DOHH2 (cell line): ENCODE data around the gene ZNF135.

Experiments used
- H3F3A ChIP-seq: fragments of 200-600 bp; sonication (generic), shearing (Covaris generic); 2 replicates; pipeline ENCODE4 v1.6.0; 2016; ENCODE audit warnings: antibody characterized with exemption, mild to moderate bottlenecking; ENCODE audit not compliant: control insufficient read depth, insufficient read depth
- H3K27ac ChIP-seq: fragments of 200-600 bp; sonication (generic); 2 replicates; pipeline ENCODE4 v1.5.1; 2014; ENCODE audit warnings: low read depth, mild to moderate bottlenecking, low read length, moderate library complexity
- H3K27me3 ChIP-seq: fragments of 200-600 bp; sonication (generic); 2 replicates; pipeline ENCODE4 v1.6.1; 2014; ENCODE audit warnings: mild to moderate bottlenecking, low read length, mixed read lengths; ENCODE audit not compliant: control insufficient read depth
- H3K36me3 ChIP-seq: fragments of 200-600 bp; sonication (generic); 2 replicates; pipeline ENCODE4 v1.6.1; 2014; ENCODE audit warnings: mild to moderate bottlenecking, low read length, moderate library complexity, mixed read lengths; ENCODE audit not compliant: control insufficient read depth
- H3K4me1 ChIP-seq: fragments of 200-600 bp; sonication (generic); 2 replicates; pipeline ENCODE4 v1.6.1; 2014; ENCODE audit warnings: mild to moderate bottlenecking, low read length, mixed read lengths; ENCODE audit not compliant: control insufficient read depth
- H3K4me2 ChIP-seq: fragments of 200-600 bp; sonication (generic); 2 replicates; pipeline ENCODE4 v1.6.0; 2014; ENCODE audit warnings: mild to moderate bottlenecking, low read length, moderate library complexity
- H3K4me3 ChIP-seq: fragments of 200-600 bp; sonication (generic); 2 replicates; pipeline ENCODE4 v1.5.1; 2014; ENCODE audit warnings: mild to moderate bottlenecking, low read length, mixed read lengths
- H3K79me2 ChIP-seq: fragments of 200-600 bp; sonication (generic); 2 replicates; pipeline ENCODE4 v1.6.1; 2014; ENCODE audit warnings: mild to moderate bottlenecking, low read length, mixed read lengths; ENCODE audit not compliant: control insufficient read depth
- H3K9me2 ChIP-seq: fragments of 200-600 bp; sonication (generic); replicated peaks from 2 replicates; pipeline ENCODE4 v1.6.1; 2014; ENCODE audit warnings: mild to moderate bottlenecking, low read length, mixed read lengths; ENCODE audit not compliant: control insufficient read depth
- H3K9me3 ChIP-seq: fragments of 200-600 bp; sonication (generic); 2 replicates; pipeline ENCODE4 v1.6.1; 2014; ENCODE audit warnings: antibody characterized with exemption, low read length, mixed read lengths; ENCODE audit not compliant: control insufficient read depth, insufficient read depth
- H4K20me1 ChIP-seq: fragments of 200-600 bp; sonication (generic); 2 replicates; pipeline ENCODE4 v1.6.0; 2014; ENCODE audit warnings: low read depth, mild to moderate bottlenecking, antibody characterized with exemption, low read length, moderate library complexity; ENCODE audit not compliant: control insufficient read depth, insufficient read depth
- EZH2phosphoT487 ChIP-seq: fragments of 200-600 bp; sonication (generic); IDR thresholded peaks from 2 replicates; pipeline ENCODE4 v1.6.1; 2017; ENCODE audit warnings: borderline replicate concordance, mild to moderate bottlenecking, antibody characterized with exemption, low read length, moderate library complexity, mixed read lengths
- TF ChIP-seq, protein P1 (sequence below): fragments of 200-600 bp; sonication (generic); IDR thresholded peaks from one replicate; pipeline ENCODE4 v1.5.1; 2014; ENCODE audit warnings: antibody characterized with exemption, mild to moderate bottlenecking, low read depth, low read length; ENCODE audit not compliant: poor library complexity, severe bottlenecking

Gene ZNF135

DNA sequence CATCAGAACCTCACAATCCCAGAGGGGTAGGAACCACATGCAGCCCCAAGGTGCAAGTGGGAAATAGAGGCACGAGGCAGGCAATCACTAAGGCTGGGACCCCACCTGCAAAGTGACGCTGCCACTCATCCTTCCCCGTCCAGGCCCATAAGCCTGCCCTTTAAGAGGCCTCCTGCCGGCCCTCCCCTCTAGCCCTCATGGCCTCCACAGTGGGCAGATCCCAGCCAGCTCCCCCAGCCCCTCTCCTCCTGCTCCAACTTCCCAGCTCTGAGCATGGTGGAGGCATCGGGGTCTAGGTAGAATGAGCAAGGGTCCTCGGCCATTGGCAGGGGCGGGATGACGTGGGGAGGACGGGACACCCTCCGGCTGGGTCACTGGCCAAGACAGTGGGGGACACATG is 36.2 kb downstream of the ZNF135 start:
- no peaks in the 10 kb centered on the region for H3F3A ChIP-seq
- no peaks in the 10 kb centered on the region for H4K20me1 ChIP-seq
- H3K36me3 ChIP-seq, result no peaks in the 10 kb centered on the region
- no peak for TF ChIP-seq EZH2phosphoT487
- TF ChIP-seq, protein P1, sequence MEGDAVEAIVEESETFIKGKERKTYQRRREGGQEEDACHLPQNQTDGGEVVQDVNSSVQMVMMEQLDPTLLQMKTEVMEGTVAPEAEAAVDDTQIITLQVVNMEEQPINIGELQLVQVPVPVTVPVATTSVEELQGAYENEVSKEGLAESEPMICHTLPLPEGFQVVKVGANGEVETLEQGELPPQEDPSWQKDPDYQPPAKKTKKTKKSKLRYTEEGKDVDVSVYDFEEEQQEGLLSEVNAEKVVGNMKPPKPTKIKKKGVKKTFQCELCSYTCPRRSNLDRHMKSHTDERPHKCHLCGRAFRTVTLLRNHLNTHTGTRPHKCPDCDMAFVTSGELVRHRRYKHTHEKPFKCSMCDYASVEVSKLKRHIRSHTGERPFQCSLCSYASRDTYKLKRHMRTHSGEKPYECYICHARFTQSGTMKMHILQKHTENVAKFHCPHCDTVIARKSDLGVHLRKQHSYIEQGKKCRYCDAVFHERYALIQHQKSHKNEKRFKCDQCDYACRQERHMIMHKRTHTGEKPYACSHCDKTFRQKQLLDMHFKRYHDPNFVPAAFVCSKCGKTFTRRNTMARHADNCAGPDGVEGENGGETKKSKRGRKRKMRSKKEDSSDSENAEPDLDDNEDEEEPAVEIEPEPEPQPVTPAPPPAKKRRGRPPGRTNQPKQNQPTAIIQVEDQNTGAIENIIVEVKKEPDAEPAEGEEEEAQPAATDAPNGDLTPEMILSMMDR, result no peak
- H3K9me3 ChIP-seq, result peaks cover 29% of the 10 kb centered on the region
- no peaks in the 10 kb centered on the region for H3K4me1 ChIP-seq
- no peaks in the 10 kb centered on the region for H3K79me2 ChIP-seq
- H3K4me3 ChIP-seq, result no peak overlapping the region
- no peak overlapping the region for H3K4me2 ChIP-seq
- no peaks in the 10 kb centered on the region for H3K27me3 ChIP-seq
- H3K9me2 ChIP-seq, result no peaks in the 10 kb centered on the region
- no peak overlapping the region for H3K27ac ChIP-seq

DNA sequence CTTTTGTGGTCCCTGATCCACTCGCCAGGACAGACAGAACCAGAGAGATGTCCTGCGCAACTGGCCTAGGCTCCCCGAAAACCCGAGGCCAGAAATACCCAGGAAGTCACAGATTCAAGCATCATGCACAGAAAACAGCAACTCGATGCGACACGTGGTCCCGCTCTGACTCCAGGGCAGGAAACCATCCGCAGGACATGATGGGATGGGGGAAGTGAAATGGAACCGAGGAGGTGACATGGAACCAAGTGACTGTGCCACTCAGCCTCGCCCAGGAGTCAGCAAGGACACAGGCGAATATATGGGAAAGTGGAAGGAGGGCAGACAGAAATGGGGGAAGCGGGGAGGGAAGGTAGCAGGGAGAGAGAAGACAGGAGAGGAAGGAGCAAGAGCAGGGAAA is 37.8 kb downstream of the ZNF135 start:
- Histone ChIP-seq H3K4me1 (no peaks in the 10 kb centered on the region), H3K36me3 (no peaks in the 10 kb centered on the region), H3K4me2 (no peak overlapping the region), H3K4me3 (no peak overlapping the region), H3K9me3 (peaks cover 29% of the 10 kb centered on the region), H3K9me2 (no peaks in the 10 kb centered on the region), H4K20me1 (no peaks in the 10 kb centered on the region), H3K27me3 (no peaks in the 10 kb centered on the region), H3K79me2 (no peaks in the 10 kb centered on the region), H3F3A (no peaks in the 10 kb centered on the region), H3K27ac (no peak overlapping the region)
- TF ChIP-seq, protein P1, result no peak
- TF ChIP-seq EZH2phosphoT487, result no peak

DNA sequence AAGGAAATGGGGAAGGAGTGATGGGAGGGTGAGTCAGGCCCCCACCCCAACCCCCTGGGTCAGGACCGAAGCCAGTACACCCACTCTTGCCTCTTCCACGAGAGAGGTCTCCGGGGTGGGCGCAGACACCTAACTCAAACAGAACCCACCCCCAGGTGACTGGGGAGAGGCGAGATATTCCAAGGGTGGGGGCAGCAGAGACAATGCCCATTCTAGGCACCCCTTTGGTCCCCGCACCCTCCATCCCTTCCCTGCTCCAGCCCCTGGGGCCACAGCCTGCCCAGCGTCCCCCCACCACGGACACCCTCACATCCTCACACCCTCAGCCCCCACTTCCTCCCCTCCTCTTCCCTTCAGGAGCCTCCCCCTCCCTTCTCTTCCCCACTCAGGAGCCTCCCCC is 38.3 kb downstream of the ZNF135 start:
- no peak for TF ChIP-seq EZH2phosphoT487
- TF ChIP-seq, protein P1, result no peak
- Histone ChIP-seq H3K9me3 (peaks cover 29% of the 10 kb centered on the region), H3K4me2 (no peak overlapping the region), H3K79me2 (no peaks in the 10 kb centered on the region), H3K4me3 (no peak overlapping the region), H3K27ac (no peak overlapping the region), H3K27me3 (no peaks in the 10 kb centered on the region), H3K4me1 (no peaks in the 10 kb centered on the region), H4K20me1 (no peaks in the 10 kb centered on the region), H3K9me2 (no peaks in the 10 kb centered on the region), H3K36me3 (no peaks in the 10 kb centered on the region), H3F3A (no peaks in the 10 kb centered on the region)
